HCT116 (cell line): ENCODE measurements around the gene SHANK3. TPM values are rescaled to one million over a fixed set of nuclear protein-coding genes. Genes with fewer than 3 reads are reported as not detected.
"Not testable (repeated sequence)": the region's sequence is repeated elsewhere in the genome, so short reads cannot be mapped to it uniquely, and the experiment has no call there.

Source experiments
- ATAC-seq: fragments of 200-7000 bp; cut with Tn5 transposase; 2 replicates; pipeline ENCODE4 v1.9.1; 2020; ENCODE audit warnings: mild to moderate bottlenecking, moderate library complexity
- BruUV-seq: library from RNA; stranded (reverse); fragments of 400-500 nt; replicated peaks from 2 replicates; lab custom pipeline; 2021; lab: Mats Ljungman, UMichigan
- CTCF ChIA-PET: fragments of 300-600 bp; sonication (Branson Sonifier 250); formaldehyde crosslinking; loops from one replicate; lab custom pipeline; 2021; ENCODE audit warnings: antibody characterized with exemption; lab: Charles Lee
- POLR2A ChIA-PET: fragments of 300-600, 350-600 bp; sonication (Branson Sonifier 250); formaldehyde crosslinking; loops from one replicate; lab custom pipeline; 2021; ENCODE audit warnings: antibody characterized with exemption; lab: Charles Lee
- RAD21 ChIA-PET, 2 experiments: fragments of 300-600 bp; sonication (Branson Sonifier 250); formaldehyde crosslinking; loops; one replicate each; lab custom pipeline; 2023; ENCODE audit warnings: low total read pairs in 2 of 2; ENCODE audit not compliant: uncharacterized antibody in 2 of 2, unreplicated experiment in 2 of 2, low non-redundant PET in 1 of 2; lab: Charles Lee
- DNase-seq: peaks from one replicate; pipeline ENCODE4 v3.0.0-alpha.2; 2010; ENCODE audit warnings: low read depth, low spot score
- H2AFZ ChIP-seq: fragments of 200-600 bp; shearing (Covaris generic), sonication (generic); 2 replicates; pipeline ENCODE4 v1.6.1; 2017; ENCODE audit warnings: low read depth, mixed run types, mixed read lengths, antibody characterized with exemption, low read length; ENCODE audit not compliant: poor library complexity, severe bottlenecking
- H3K27ac ChIP-seq: 2 replicates; pipeline ENCODE4 v1.5.1; 2012; ENCODE audit warnings: low read depth, low read length
- H3K27me3 ChIP-seq: fragments of 200-600 bp; sonication (generic); 2 replicates; pipeline ENCODE4 v1.6.1; 2016; ENCODE audit warnings: mixed run types, low read length, mixed read lengths; ENCODE audit not compliant: insufficient read depth
- H3K36me3 ChIP-seq, 2 experiments: fragments of 200-500 bp in 1 of 2; fragments of 200-600 bp in 1 of 2; sonication (Bioruptor generic) in 1 of 2; sonication (generic) in 1 of 2; 2 replicates each; pipeline versions ENCODE4 v1.5.1 to v1.6.1; 2014 to 2016; ENCODE audit warnings: low read length in 2 of 2, inconsistent platforms in 1 of 2, mixed read lengths in 1 of 2, mixed run types in 1 of 2; ENCODE audit not compliant: insufficient read depth in 2 of 2, control insufficient read depth in 1 of 2
- H3K4me1 ChIP-seq, 2 experiments: fragments of 200-600 bp in 1 of 2; sonication (generic) in 1 of 2; 2 replicates each; pipeline versions ENCODE4 v1.5.1 to v1.6.1; 2012 to 2017; ENCODE audit warnings: low read length in 2 of 2, inconsistent platforms in 1 of 2, mild to moderate bottlenecking in 1 of 2, mixed read lengths in 1 of 2, mixed run types in 1 of 2, moderate library complexity in 1 of 2; ENCODE audit not compliant: insufficient read depth in 2 of 2, control insufficient read depth in 1 of 2
- H3K4me2 ChIP-seq: fragments of 200-600 bp; sonication (generic); 2 replicates; pipeline ENCODE4 v1.6.1; 2017; ENCODE audit warnings: mixed run types, low read length, mixed read lengths
- H3K4me3 ChIP-seq, 2 experiments: fragments of 200-600 bp in 1 of 2; sonication (generic) in 1 of 2; replicated peaks in 1 of 2; 2 replicates each; pipeline ENCODE4 v1.5.1; 2011 to 2016; ENCODE audit warnings: low read length in 2 of 2, control low read depth in 1 of 2, low read depth in 1 of 2, mild to moderate bottlenecking in 1 of 2, mixed read lengths in 1 of 2, mixed run types in 1 of 2
- H3K79me2 ChIP-seq: fragments of 200-600 bp; sonication (generic); 2 replicates; pipeline ENCODE4 v1.6.1; 2017; ENCODE audit warnings: mild to moderate bottlenecking, mixed run types, low read length, moderate library complexity, mixed read lengths; ENCODE audit not compliant: insufficient read depth
- H3K9ac ChIP-seq: fragments of 200-600 bp; sonication (generic); 2 replicates; pipeline ENCODE4 v1.6.1; 2016; ENCODE audit warnings: low read length, mixed read lengths
- H3K9me2 ChIP-seq: fragments of 200-600 bp; sonication (generic), shearing (Covaris generic); 2 replicates; pipeline ENCODE4 v1.6.1; 2017; ENCODE audit warnings: mixed run types, mild to moderate bottlenecking, moderate library complexity; ENCODE audit not compliant: insufficient read depth
- H3K9me3 ChIP-seq, 2 experiments: fragments of 200-500 bp in 1 of 2; fragments of 200-600 bp in 1 of 2; sonication (Bioruptor generic) in 1 of 2; sonication (generic) in 1 of 2; 2 replicates each; pipeline ENCODE4 v1.6.1; 2014 to 2017; ENCODE audit warnings: low read length in 2 of 2, mixed read lengths in 2 of 2, inconsistent platforms in 1 of 2, low read depth in 1 of 2, mild to moderate bottlenecking in 1 of 2, mixed run types in 1 of 2, moderate library complexity in 1 of 2; ENCODE audit not compliant: control insufficient read depth in 1 of 2, insufficient read depth in 1 of 2
- H4K20me1 ChIP-seq: fragments of 200-600 bp; sonication (generic), shearing (Covaris generic); 2 replicates; pipeline ENCODE4 v1.6.1; 2017; ENCODE audit warnings: mixed run types, mild to moderate bottlenecking, moderate library complexity; ENCODE audit not compliant: insufficient read depth
- CEBPB ChIP-seq: IDR thresholded peaks from 2 replicates; pipeline ENCODE4 v1.6.1; 2012; ENCODE audit warnings: low read depth
- EZH2 ChIP-seq: fragments of 200-600 bp; sonication (generic); IDR thresholded peaks from 2 replicates; pipeline ENCODE4 v1.6.1; 2017; ENCODE audit warnings: antibody characterized with exemption, mixed run types
- EZH2phosphoT487 ChIP-seq: fragments of 200-600 bp; IDR thresholded peaks from 2 replicates; pipeline ENCODE4 v1.6.1; 2018; ENCODE audit warnings: antibody characterized with exemption, borderline replicate concordance
- FOSL1 ChIP-seq: IDR thresholded peaks from 2 replicates; pipeline ENCODE4 v1.6.1; 2012; ENCODE audit warnings: low read depth
- JUND ChIP-seq: IDR thresholded peaks from 2 replicates; pipeline ENCODE4 v1.6.1; 2012
- RAD21 ChIP-seq: IDR thresholded peaks from 2 replicates; pipeline ENCODE4 v1.6.1; 2012; ENCODE audit warnings: low read depth, mild to moderate bottlenecking
- SIN3A ChIP-seq: IDR thresholded peaks from 2 replicates; pipeline ENCODE4 v1.6.1; 2012; ENCODE audit warnings: low read depth
- YY1 ChIP-seq: IDR thresholded peaks from 2 replicates; pipeline ENCODE4 v1.6.1; 2011; ENCODE audit warnings: low read length, low read depth, moderate library complexity, mild to moderate bottlenecking; ENCODE audit not compliant: insufficient replicate concordance; ENCODE audit errors: extremely low read depth
- intact Hi-C: fragments of 100-400 bp; cut with micrococcal nuclease; formaldehyde crosslinking; loops from 2 replicates; pipeline ENCODE4 v1.10.0; 2022
- total RNA-seq: library from RNA; stranded (reverse); gene quantifications from one replicate; pipeline ENCODE4 v1.2.1, GENCODE V29; 2021; ENCODE audit not compliant: unreplicated experiment
- TF ChIP-seq, protein P1 (sequence below): IDR thresholded peaks from 2 replicates; pipeline ENCODE4 v1.6.1; 2011; ENCODE audit warnings: mild to moderate bottlenecking, low read length, moderate library complexity; ENCODE audit not compliant: insufficient replicate concordance; ENCODE audit errors: extremely low read depth
- TF ChIP-seq, protein P2 (sequence below): IDR thresholded peaks from 2 replicates; pipeline ENCODE4 v1.6.1; 2012
- TF ChIP-seq, protein P3 (sequence below): IDR thresholded peaks from 2 replicates; pipeline ENCODE4 v1.6.1; 2012; ENCODE audit warnings: low read depth

The SHANK3 gene
- total RNA-seq, 1 experiment from 2014 or later: 16.0 TPM

DNA sequence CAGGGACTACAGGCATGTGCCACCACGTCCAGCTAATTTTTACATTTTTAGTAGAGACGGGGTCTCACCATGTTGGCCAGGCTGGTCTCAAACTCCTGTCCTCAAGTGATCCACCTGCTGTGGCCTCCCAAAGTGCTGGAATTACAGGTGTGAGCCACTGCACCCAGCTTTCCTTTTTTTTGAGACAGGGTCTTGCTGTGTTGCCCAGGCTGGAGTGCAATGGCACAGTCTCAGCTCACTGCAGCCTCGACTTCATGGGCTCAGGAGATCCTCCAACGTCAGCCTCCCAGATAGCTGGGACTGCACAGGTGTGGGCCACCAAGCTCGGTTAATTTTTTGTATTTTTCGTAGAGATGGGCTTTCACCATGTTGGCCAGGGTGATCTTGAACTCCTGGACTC lies 18.0 kb upstream of the SHANK3 start:
- CTCF ChIA-PET, H3K9me2 ChIP-seq, RAD21 ChIA-PET, H3K27ac ChIP-seq, BruUV-seq, H3K27me3 ChIP-seq, ATAC-seq, H3K4me3 ChIP-seq, H3K9me3 ChIP-seq, H3K4me2 ChIP-seq, DNase-seq, H3K9ac ChIP-seq, H4K20me1 ChIP-seq, H3K36me3 ChIP-seq, intact Hi-C loops, H2AFZ ChIP-seq, H3K79me2 ChIP-seq: not testable (repeated sequence)
- H3K4me1 ChIP-seq: peaks cover 5 to 29% of the 10 kb centered on the region in 2 experiments
- POLR2A ChIA-PET: interaction anchor here (0.6 kb wide), 1 partner anchor 15 kb away, joined by 3 read pairs; no protein-coding TSS in a partner anchor

DNA sequence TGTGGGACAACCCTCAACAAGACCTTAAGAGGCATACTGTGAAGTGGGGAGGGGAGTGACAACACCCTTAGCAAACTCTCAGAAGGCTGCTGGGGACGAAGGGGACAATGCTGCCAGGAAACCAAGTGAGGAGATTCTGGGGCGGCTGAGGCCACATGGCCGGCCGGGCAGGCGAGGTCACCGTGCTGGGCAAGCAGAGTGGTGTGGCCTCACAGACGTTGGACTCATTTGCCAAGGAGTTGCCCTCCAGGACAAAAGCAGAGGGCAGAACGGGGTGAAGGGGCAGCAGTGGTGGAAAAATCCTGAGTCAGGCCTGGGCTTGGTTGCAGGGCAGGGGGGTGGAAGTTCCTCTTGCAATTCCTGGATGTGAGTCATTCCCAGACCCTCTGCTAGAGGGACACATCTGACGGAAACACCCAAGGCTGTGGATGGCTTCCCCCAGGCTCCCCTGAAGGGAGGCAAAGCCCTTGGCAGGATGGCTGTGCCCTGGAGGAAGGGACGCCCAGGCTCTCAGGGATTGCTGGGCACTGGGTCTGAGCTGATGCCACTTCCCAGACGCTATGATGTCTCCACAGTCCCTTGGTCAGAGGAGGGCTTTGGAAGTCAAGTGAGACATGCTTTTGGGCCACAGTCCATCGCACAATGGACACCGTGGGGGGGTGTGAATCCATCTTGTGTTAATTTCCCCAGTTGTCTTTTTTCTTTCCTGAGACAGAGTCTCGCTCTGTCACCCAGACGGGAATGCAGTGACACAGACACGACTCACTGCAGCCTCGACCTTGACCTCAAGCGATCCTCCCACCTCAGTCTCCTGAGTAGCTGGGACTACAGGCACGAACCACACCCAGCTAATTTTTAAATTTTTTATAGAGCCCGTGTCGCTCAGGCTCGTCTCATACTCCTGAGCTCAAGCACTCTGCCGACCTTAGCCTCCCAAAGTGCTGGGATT lies 16.2 kb upstream of the SHANK3 start:
- no peak overlapping the region for H2AFZ ChIP-seq
- TF ChIP-seq FOSL1 (0 out of 2 replicates have a peak, but pooled peaks have one; percentile 52), SIN3A (no peak), YY1 (no peak), CEBPB (no peak), JUND (0 out of 2 replicates have a peak, but pooled peaks have one; percentile 8), EZH2 (no peak), RAD21 (no peak), EZH2phosphoT487 (no peak)
- TF ChIP-seq, protein P1, sequence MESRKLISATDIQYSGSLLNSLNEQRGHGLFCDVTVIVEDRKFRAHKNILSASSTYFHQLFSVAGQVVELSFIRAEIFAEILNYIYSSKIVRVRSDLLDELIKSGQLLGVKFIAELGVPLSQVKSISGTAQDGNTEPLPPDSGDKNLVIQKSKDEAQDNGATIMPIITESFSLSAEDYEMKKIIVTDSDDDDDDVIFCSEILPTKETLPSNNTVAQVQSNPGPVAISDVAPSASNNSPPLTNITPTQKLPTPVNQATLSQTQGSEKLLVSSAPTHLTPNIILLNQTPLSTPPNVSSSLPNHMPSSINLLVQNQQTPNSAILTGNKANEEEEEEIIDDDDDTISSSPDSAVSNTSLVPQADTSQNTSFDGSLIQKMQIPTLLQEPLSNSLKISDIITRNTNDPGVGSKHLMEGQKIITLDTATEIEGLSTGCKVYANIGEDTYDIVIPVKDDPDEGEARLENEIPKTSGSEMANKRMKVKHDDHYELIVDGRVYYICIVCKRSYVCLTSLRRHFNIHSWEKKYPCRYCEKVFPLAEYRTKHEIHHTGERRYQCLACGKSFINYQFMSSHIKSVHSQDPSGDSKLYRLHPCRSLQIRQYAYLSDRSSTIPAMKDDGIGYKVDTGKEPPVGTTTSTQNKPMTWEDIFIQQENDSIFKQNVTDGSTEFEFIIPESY: no peak
- TF ChIP-seq, protein P2, sequence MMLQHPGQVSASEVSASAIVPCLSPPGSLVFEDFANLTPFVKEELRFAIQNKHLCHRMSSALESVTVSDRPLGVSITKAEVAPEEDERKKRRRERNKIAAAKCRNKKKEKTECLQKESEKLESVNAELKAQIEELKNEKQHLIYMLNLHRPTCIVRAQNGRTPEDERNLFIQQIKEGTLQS: no peak
- TF ChIP-seq, protein P3, sequence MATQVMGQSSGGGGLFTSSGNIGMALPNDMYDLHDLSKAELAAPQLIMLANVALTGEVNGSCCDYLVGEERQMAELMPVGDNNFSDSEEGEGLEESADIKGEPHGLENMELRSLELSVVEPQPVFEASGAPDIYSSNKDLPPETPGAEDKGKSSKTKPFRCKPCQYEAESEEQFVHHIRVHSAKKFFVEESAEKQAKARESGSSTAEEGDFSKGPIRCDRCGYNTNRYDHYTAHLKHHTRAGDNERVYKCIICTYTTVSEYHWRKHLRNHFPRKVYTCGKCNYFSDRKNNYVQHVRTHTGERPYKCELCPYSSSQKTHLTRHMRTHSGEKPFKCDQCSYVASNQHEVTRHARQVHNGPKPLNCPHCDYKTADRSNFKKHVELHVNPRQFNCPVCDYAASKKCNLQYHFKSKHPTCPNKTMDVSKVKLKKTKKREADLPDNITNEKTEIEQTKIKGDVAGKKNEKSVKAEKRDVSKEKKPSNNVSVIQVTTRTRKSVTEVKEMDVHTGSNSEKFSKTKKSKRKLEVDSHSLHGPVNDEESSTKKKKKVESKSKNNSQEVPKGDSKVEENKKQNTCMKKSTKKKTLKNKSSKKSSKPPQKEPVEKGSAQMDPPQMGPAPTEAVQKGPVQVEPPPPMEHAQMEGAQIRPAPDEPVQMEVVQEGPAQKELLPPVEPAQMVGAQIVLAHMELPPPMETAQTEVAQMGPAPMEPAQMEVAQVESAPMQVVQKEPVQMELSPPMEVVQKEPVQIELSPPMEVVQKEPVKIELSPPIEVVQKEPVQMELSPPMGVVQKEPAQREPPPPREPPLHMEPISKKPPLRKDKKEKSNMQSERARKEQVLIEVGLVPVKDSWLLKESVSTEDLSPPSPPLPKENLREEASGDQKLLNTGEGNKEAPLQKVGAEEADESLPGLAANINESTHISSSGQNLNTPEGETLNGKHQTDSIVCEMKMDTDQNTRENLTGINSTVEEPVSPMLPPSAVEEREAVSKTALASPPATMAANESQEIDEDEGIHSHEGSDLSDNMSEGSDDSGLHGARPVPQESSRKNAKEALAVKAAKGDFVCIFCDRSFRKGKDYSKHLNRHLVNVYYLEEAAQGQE: no peak

More for the DNA sequence above, 16.2 kb upstream of the SHANK3 start:
- no peaks in the 10 kb centered on the region for H3K79me2 ChIP-seq
- no peaks in the 10 kb centered on the region for H3K9me2 ChIP-seq
- no peaks in the 10 kb centered on the region for H3K36me3 ChIP-seq
- POLR2A ChIA-PET: no interaction called here
- 0 out of 2 replicates have a peak overlapping the region, but pooled peaks have one; percentile 11 for H3K27ac ChIP-seq
- no peaks in the 10 kb centered on the region for H4K20me1 ChIP-seq
- RAD21 ChIA-PET: no interaction called here
- CTCF ChIA-PET: no interaction called here
- intact Hi-C loops: no loop called here
- DNase-seq (no peak), ATAC-seq (peak; percentile 74)
- no peaks in the 10 kb centered on the region for H3K9me3 ChIP-seq
- H3K4me1 ChIP-seq: peaks cover 5 to 29% of the 10 kb centered on the region in 2 experiments
- H3K9ac ChIP-seq: peak overlapping the region; percentile 46
- H3K27me3 ChIP-seq: no peaks in the 10 kb centered on the region
- H3K4me2 ChIP-seq: peak overlapping the region; percentile 69
- no TSS peak for BruUV-seq
- peak overlapping the region in 1 of 2 experiments; percentile 22; a peak in 1 of 4 replicates for H3K4me3 ChIP-seq
